H1 (cell line): ENCODE data around the gene DYSF. TPM values are rescaled to one million over a fixed set of nuclear protein-coding genes. Genes with fewer than 3 reads are reported as not detected.

Experiments
- JUN ChIP-seq: IDR thresholded peaks from 2 replicates; pipeline ENCODE4 v1.6.1; 2011; ENCODE audit warnings: low read depth, mild to moderate bottlenecking, improper control_type of control experiment, low read length
- KDM4A ChIP-seq: IDR thresholded peaks from one replicate; pipeline ENCODE4 v1.7.1; 2012; ENCODE audit warnings: low read depth, mild to moderate bottlenecking, moderate library complexity, low read length, inconsistent platforms; ENCODE audit not compliant: severe bottlenecking
- polyA plus RNA-seq, 7 experiments: library from polyadenylated mRNA; depleted of rRNA in 3 of 7; stranded (reverse) in 5 of 7; unstranded in 2 of 7; fragments of >200 nt in 5 of 7; fragments of 200-250 nt in 2 of 7; gene quantifications; 1 replicate in 5 of 7; 2 replicates in 1 of 7; 4 replicates in 1 of 7; pipeline versions ENCODE4 v1.2.1 to v1.2.3, GENCODE V29; 2011 to 2013; ENCODE audit warnings: missing spikeins in 2 of 7, mixed read lengths in 2 of 7
- total RNA-seq: library from RNA; stranded (reverse); fragmentation: NEBNext Ultra II Directional; extraction: Animal tissue kit (Norgen Biotek cat#: 25700); gene quantifications from 2 replicates; pipeline ENCODE4 v1.2.1, GENCODE V29; 2021

DYSF gene
- total and polyA plus RNA-seq, 2 of the 8 experiments (the other 6 are each of a cell fraction or from before 2014, with no cell fraction given) = 5.8 to 7.1 TPM

DNA sequence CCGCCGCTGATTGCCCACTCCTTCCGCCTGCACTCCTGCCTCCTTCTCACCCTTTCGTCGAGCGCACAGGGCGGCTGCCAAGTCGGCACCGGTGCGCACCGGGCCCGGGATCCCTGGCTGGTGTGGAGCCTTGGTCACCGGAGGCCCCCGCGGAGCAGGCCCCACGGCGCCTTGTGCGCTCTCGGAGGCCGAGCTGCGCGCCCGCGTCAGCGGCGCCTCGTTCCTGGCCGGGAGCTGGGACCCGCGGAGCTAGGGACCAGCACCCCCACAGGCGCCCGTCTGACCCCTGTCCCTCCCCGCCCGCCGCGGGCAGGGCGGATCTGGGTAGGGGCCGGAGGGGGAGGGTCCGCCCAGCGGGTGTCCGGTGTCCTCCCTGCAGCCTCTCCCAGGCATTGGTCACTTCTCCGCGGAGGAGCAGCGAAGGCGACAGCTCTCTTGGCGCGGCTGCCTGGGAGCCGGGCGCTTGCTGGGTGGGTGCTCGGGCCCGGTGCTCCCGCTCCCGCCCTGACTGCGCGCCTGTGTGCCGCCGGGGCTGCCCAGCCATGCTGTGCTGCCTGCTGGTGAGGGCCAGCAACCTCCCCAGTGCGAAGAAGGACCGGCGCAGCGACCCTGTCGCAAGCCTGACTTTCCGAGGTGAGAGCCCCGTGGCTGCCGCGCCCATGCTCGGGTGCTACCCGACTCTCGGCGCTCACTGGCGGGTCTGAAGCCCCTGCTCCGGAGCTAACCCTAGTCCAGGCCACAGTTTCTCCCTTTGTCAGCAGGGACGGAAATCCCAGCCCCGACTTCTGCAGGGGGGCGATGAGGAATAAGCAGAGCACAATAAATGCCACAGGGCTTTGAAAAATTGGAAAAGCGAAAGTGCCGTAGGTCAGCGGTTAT is 13.2 kb downstream of the DYSF start (continued):
- no peak for TF ChIP-seq JUN
- TF ChIP-seq KDM4A = peak; percentile 64
